ENCODE data around the gene SLC66A2. TPM values are rescaled to one million over a fixed set of nuclear protein-coding genes. Genes with fewer than 3 reads are reported as not detected.

SLC66A2 gene
- total RNA-seq, 6 experiments from 2014 or later: 61.6 to 140 (median 95.8) TPM

DNA sequence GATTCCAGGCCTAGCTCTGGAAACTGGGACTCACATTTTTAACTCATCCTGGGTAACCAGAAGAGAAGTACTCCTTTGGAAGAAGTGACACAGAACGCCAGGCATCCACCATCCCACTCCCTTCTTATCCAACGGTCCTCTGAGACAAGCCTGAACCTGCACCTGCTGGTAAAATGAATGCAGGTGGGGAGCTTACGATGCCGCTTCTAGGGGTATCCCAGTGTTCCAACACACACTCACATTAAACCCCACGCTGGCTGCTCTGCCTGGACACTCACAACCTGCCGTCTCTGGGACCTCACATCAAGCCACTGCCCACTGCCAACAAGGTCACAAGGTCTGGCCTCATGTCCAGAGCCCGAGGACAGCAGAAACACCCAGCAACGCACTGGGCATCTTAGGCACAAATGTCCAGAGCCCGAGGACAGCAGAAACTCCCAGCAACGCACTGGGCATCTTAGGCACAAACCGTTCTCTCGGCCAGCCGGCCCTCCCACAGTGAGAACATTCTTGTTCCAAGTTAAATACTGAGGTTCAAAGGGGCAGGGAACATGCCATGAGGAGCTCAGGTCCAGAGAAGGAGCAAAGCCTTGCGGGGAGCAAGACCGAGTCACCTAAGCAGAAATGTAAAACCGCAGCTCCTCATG is 9.9 kb downstream of the SLC66A2 start:
- intact Hi-C loops (cut with DNase I): no loop called here
- WGBS (ENCODE audit: insufficient coverage, low coverage, low lambda C conversion rate, missing lambda C conversion rate): 28% methylated on average over 11 of the region's 16 CpGs

GRCh38 chr18:79940814-79941472 is 10.5 kb downstream of the SLC66A2 start:
- DNase-seq (peak in 2 of 3 donors; percentile 45 to 52), ATAC-seq (peak in 2 of 4 donors; percentile 0 to 1)
- Histone ChIP-seq H3K27me3 (no peaks in the 10 kb centered on the region), H3K4me1 (peaks cover 0 to 92% (median 44%) of the 10 kb centered on the region in 4 donors), H3K9me3 (no peaks in the 10 kb centered on the region), H3K36me3 (peaks cover 0 to 26% (median 7%) of the 10 kb centered on the region in 4 donors), H3K27ac (peak overlapping the region; percentile 33 to 93 (median 83)), H3K4me3 (peak overlapping the region in 2 of 3 donors; percentile 24 to 29)
- intact Hi-C loops (cut with DNase I): no loop called here
- 59% methylated on average over 7 of the region's 17 CpGs for WGBS (ENCODE audit: insufficient coverage, low coverage, low lambda C conversion rate, missing lambda C conversion rate)
- TF ChIP-seq CTCF (IDR thresholded peaks at IDR 0.05) (no peak), POLR2A (IDR thresholded peaks at IDR 0.05) (no peak)

More for the DNA sequence above, 9.9 kb downstream of the SLC66A2 start:
- DNase-seq (peak; percentile 35 to 85 (median 82)), ATAC-seq (peak; percentile 29 to 62 (median 57))
- H3K27ac ChIP-seq: peak overlapping the region in 2 of 3 donors; percentile 83 to 93
- no peaks in the 10 kb centered on the region for H3K9me3 ChIP-seq
- TF ChIP-seq POLR2A (IDR thresholded peaks at IDR 0.05): no peak
- TF ChIP-seq CTCF (IDR thresholded peaks at IDR 0.05): no peak
- H3K4me3 ChIP-seq: peak overlapping the region in 2 of 3 donors; percentile 24 to 29
- peaks cover 0 to 93% (median 44%) of the 10 kb centered on the region in 4 donors for H3K4me1 ChIP-seq
- peaks cover 0 to 26% (median 7%) of the 10 kb centered on the region in 4 donors for H3K36me3 ChIP-seq
- no peaks in the 10 kb centered on the region for H3K27me3 ChIP-seq

GRCh38 chr18:79940126-79940813 is 11.2 kb downstream of the SLC66A2 start:
- intact Hi-C loops (cut with DNase I): no loop called here

More at GRCh38 chr18:79940126-79940813, 11.2 kb downstream of the SLC66A2 start:
- Histone ChIP-seq H3K27ac (peak overlapping the region; percentile 33 to 93 (median 83)), H3K27me3 (no peaks in the 10 kb centered on the region), H3K4me1 (peaks cover 0 to 92% (median 46%) of the 10 kb centered on the region in 4 donors), H3K36me3 (peaks cover 0 to 26% (median 7%) of the 10 kb centered on the region in 4 donors), H3K9me3 (no peaks in the 10 kb centered on the region), H3K4me3 (peak overlapping the region in 2 of 3 donors; percentile 24 to 29)
- 31% methylated on average over 13 of the region's 18 CpGs for WGBS (ENCODE audit: insufficient coverage, low coverage, low lambda C conversion rate, missing lambda C conversion rate)
- DNase-seq (peak in 2 of 3 donors; percentile 82 to 85), ATAC-seq (peak; percentile 40 to 61 (median 48))
- TF ChIP-seq CTCF (IDR thresholded peaks at IDR 0.05) (no peak), POLR2A (IDR thresholded peaks at IDR 0.05) (no peak)
